Measurements from ENCODE around the gene C10orf95.
A peak's percentile ranks its signal among the peaks of the same experiment; 100 is the strongest.

DNA sequence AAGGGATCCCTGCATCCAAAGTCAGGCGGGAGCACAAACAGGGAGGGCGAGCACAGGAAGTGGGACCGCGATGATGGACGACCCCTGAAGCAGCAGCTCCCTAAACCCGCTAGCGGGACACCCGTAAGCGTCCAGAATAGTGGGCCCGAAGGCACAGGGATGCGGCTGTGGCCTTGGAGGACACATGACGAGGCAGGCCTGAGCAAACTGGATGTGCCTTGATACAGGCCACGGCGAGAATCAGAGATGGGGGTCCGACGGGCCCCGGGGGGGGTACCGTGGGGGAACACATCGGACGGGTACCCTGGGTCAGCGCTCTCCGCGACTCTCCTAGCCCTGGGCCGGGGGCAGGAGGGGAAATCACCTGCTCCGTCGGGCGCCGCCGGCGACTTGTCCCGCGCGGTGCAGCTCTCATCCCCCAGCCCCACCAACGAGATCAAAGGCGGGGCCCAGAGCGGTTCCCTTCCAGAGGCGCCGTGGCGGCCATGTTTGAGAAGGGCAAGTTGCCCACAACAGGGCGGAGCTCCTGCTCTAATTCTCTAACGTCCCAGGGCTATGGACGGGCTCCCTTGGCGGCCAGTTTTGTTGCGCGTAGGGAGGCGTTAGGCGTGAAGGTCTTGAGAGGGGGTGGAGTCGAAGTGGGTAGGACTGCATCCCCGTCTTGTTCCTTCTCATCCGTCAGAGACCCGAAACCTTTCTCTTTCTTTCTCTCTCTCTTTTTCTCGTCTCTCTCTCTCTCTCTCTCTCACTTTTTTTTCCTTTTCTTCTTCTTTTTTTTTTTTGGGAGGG lies 19.0 kb downstream of the C10orf95 start, which contains the start of gene CUEDC2:
- TF ChIP-seq, protein P1, sequence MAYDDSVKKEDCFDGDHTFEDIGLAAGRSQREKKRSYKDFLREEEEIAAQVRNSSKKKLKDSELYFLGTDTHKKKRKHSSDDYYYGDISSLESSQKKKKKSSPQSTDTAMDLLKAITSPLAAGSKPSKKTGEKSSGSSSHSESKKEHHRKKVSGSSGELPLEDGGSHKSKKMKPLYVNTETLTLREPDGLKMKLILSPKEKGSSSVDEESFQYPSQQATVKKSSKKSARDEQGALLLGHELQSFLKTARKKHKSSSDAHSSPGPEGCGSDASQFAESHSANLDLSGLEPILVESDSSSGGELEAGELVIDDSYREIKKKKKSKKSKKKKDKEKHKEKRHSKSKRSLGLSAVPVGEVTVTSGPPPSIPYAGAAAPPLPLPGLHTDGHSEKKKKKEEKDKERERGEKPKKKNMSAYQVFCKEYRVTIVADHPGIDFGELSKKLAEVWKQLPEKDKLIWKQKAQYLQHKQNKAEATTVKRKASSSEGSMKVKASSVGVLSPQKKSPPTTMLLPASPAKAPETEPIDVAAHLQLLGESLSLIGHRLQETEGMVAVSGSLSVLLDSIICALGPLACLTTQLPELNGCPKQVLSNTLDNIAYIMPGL (CRISPR knock-in tag; IDR thresholded peaks at IDR 0.05; ENCODE audit: borderline replicate concordance in 1 of 2, low read depth in 1 of 2): peak in 1 of 2 experiments; percentile 81; a peak in 3 of 4 replicates
- TF ChIP-seq JUNB (CRISPR knock-in tag; IDR thresholded peaks at IDR 0.05; ENCODE audit: borderline replicate concordance): no peak
- TF ChIP-seq FOXK2 (IDR thresholded peaks at IDR 0.05): no peak
- TF ChIP-seq TSC22D2 (CRISPR knock-in tag; IDR thresholded peaks at IDR 0.05; ENCODE audit: borderline replicate concordance): no peak
- peak; percentile 59 for TF ChIP-seq RXRA (CRISPR knock-in tag; IDR thresholded peaks at IDR 0.05)
- TF ChIP-seq HNRNPL (IDR thresholded peaks at IDR 0.05; ENCODE audit: low read depth, low read length): peak; percentile 51; the same call in 1 of the 2 replicates
- peak; percentile 54; the same call in 1 of the 2 replicates for TF ChIP-seq FOSL2 (CRISPR knock-in tag; IDR thresholded peaks at IDR 0.05)
- TF ChIP-seq GLI4 (CRISPR knock-in tag; IDR thresholded peaks at IDR 0.05; ENCODE audit: borderline replicate concordance): peak; percentile 85; the same call in 1 of the 2 replicates
- TF ChIP-seq, protein P2, sequence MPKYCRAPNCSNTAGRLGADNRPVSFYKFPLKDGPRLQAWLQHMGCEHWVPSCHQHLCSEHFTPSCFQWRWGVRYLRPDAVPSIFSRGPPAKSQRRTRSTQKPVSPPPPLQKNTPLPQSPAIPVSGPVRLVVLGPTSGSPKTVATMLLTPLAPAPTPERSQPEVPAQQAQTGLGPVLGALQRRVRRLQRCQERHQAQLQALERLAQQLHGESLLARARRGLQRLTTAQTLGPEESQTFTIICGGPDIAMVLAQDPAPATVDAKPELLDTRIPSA (CRISPR knock-in tag; IDR thresholded peaks at IDR 0.05; ENCODE audit: borderline replicate concordance): no peak
- TF ChIP-seq, protein P3, sequence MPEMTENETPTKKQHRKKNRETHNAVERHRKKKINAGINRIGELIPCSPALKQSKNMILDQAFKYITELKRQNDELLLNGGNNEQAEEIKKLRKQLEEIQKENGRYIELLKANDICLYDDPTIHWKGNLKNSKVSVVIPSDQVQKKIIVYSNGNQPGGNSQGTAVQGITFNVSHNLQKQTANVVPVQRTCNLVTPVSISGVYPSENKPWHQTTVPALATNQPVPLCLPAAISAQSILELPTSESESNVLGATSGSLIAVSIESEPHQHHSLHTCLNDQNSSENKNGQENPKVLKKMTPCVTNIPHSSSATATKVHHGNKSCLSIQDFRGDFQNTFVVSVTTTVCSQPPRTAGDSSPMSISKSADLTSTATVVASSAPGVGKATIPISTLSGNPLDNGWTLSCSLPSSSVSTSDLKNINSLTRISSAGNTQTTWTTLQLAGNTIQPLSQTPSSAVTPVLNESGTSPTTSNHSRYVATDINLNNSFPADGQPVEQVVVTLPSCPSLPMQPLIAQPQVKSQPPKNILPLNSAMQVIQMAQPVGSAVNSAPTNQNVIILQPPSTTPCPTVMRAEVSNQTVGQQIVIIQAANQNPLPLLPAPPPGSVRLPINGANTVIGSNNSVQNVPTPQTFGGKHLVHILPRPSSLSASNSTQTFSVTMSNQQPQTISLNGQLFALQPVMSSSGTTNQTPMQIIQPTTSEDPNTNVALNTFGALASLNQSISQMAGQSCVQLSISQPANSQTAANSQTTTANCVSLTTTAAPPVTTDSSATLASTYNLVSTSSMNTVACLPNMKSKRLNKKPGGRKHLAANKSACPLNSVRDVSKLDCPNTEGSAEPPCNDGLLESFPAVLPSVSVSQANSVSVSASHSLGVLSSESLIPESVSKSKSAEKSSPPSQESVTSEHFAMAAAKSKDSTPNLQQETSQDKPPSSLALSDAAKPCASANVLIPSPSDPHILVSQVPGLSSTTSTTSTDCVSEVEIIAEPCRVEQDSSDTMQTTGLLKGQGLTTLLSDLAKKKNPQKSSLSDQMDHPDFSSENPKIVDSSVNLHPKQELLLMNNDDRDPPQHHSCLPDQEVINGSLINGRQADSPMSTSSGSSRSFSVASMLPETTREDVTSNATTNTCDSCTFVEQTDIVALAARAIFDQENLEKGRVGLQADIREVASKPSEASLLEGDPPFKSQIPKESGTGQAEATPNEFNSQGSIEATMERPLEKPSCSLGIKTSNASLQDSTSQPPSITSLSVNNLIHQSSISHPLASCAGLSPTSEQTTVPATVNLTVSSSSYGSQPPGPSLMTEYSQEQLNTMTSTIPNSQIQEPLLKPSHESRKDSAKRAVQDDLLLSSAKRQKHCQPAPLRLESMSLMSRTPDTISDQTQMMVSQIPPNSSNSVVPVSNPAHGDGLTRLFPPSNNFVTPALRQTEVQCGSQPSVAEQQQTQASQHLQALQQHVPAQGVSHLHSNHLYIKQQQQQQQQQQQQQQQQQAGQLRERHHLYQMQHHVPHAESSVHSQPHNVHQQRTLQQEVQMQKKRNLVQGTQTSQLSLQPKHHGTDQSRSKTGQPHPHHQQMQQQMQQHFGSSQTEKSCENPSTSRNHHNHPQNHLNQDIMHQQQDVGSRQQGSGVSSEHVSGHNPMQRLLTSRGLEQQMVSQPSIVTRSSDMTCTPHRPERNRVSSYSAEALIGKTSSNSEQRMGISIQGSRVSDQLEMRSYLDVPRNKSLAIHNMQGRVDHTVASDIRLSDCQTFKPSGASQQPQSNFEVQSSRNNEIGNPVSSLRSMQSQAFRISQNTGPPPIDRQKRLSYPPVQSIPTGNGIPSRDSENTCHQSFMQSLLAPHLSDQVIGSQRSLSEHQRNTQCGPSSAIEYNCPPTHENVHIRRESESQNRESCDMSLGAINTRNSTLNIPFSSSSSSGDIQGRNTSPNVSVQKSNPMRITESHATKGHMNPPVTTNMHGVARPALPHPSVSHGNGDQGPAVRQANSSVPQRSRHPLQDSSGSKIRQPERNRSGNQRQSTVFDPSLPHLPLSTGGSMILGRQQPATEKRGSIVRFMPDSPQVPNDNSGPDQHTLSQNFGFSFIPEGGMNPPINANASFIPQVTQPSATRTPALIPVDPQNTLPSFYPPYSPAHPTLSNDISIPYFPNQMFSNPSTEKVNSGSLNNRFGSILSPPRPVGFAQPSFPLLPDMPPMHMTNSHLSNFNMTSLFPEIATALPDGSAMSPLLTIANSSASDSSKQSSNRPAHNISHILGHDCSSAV (CRISPR knock-in tag; IDR thresholded peaks at IDR 0.05; ENCODE audit: borderline replicate concordance): no peak
- TF ChIP-seq, protein P4, sequence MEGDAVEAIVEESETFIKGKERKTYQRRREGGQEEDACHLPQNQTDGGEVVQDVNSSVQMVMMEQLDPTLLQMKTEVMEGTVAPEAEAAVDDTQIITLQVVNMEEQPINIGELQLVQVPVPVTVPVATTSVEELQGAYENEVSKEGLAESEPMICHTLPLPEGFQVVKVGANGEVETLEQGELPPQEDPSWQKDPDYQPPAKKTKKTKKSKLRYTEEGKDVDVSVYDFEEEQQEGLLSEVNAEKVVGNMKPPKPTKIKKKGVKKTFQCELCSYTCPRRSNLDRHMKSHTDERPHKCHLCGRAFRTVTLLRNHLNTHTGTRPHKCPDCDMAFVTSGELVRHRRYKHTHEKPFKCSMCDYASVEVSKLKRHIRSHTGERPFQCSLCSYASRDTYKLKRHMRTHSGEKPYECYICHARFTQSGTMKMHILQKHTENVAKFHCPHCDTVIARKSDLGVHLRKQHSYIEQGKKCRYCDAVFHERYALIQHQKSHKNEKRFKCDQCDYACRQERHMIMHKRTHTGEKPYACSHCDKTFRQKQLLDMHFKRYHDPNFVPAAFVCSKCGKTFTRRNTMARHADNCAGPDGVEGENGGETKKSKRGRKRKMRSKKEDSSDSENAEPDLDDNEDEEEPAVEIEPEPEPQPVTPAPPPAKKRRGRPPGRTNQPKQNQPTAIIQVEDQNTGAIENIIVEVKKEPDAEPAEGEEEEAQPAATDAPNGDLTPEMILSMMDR (CRISPR knock-in tag; IDR thresholded peaks at IDR 0.05): 0 out of 2 replicates have a peak, but pooled peaks have one; percentile 46
- no peak for TF ChIP-seq TCF7L2 (IDR thresholded peaks at IDR 0.05; ENCODE audit: low read depth, low read length)
- TF ChIP-seq RBAK (CRISPR knock-in tag; IDR thresholded peaks at IDR 0.05): no peak
